Hepatocyte (in vitro differentiated cells): ENCODE measurements around the gene MYOZ2.

Source experiments
- EZH2 ChIP-seq: fragments of 200-600 bp; sonication (generic); IDR thresholded peaks from 2 replicates; pipeline ENCODE4 v1.6.1; 2016; ENCODE audit warnings: antibody characterized with exemption, mild to moderate bottlenecking, borderline replicate concordance
- TF ChIP-seq, protein P1 (sequence below): fragments of 200-600 bp; sonication (generic); IDR thresholded peaks from 2 replicates; pipeline ENCODE4 v1.5.1; 2016; ENCODE audit warnings: antibody characterized with exemption, mild to moderate bottlenecking; ENCODE audit not compliant: poor library complexity

GRCh38 chr4:119138046-119138445, 2.4 kb downstream of the MYOZ2 start:
- TF ChIP-seq, protein P1, sequence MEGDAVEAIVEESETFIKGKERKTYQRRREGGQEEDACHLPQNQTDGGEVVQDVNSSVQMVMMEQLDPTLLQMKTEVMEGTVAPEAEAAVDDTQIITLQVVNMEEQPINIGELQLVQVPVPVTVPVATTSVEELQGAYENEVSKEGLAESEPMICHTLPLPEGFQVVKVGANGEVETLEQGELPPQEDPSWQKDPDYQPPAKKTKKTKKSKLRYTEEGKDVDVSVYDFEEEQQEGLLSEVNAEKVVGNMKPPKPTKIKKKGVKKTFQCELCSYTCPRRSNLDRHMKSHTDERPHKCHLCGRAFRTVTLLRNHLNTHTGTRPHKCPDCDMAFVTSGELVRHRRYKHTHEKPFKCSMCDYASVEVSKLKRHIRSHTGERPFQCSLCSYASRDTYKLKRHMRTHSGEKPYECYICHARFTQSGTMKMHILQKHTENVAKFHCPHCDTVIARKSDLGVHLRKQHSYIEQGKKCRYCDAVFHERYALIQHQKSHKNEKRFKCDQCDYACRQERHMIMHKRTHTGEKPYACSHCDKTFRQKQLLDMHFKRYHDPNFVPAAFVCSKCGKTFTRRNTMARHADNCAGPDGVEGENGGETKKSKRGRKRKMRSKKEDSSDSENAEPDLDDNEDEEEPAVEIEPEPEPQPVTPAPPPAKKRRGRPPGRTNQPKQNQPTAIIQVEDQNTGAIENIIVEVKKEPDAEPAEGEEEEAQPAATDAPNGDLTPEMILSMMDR, result no peak
- TF ChIP-seq EZH2, result no peak
